Measurements from ENCODE around the gene MAP3K4. TPM values are rescaled to one million over a fixed set of nuclear protein-coding genes. Genes with fewer than 3 reads are reported as not detected.

Gene MAP3K4
- total RNA-seq, 1 experiment from 2014 or later, result 54.3 TPM

- H2BK20ac ChIP-seq (ENCODE audit: low read depth, low read length, poor library complexity, severe bottlenecking), result no peak overlapping the region
- no peak overlapping the region for H2BK5ac ChIP-seq (ENCODE audit: insufficient read length, low read length)
- H3K18ac ChIP-seq (ENCODE audit: insufficient read length, low read depth, low read length), result no peak overlapping the region
- no CpG with 5 or more reads among the region's 5 CpGs for WGBS (ENCODE audit: extremely low coverage, insufficient read length, low lambda C conversion rate)
- no peak overlapping the region for H3K4ac ChIP-seq (ENCODE audit: low read depth, low read length)
- H2AK5ac ChIP-seq (ENCODE audit: insufficient read length, low read length), result no peak overlapping the region
- H3K36me3 Mint-ChIP-seq (ENCODE audit: insufficient read depth in 1 of 3, low read depth in 3 of 3), result peaks cover 40 to 88% (median 76%) of the 10 kb centered on the region in 3 experiments; a peak in 6 of 7 replicates
- no peak for DNase-seq
- no peak overlapping the region for H3K23ac ChIP-seq (ENCODE audit: insufficient read length, low read depth, low read length)
- H3K9ac ChIP-seq (ENCODE audit: extremely low read depth, insufficient read length, low read length), result no peak overlapping the region
- no peak overlapping the region for H2BK12ac ChIP-seq (ENCODE audit: insufficient read length, low read depth, low read length)
- H3K9me3 Mint-ChIP-seq, result no peaks in the 10 kb centered on the region
- no peak overlapping the region for H3K14ac ChIP-seq (ENCODE audit: insufficient read depth, low read length)
- no peak overlapping the region for H3K4me2 ChIP-seq (ENCODE audit: insufficient read depth, insufficient read length, low read length)
- no peak overlapping the region for H2BK15ac ChIP-seq (ENCODE audit: low read depth, low read length)
- H3K27ac Mint-ChIP-seq, result no peak overlapping the region
- TF ChIP-seq, protein P1, sequence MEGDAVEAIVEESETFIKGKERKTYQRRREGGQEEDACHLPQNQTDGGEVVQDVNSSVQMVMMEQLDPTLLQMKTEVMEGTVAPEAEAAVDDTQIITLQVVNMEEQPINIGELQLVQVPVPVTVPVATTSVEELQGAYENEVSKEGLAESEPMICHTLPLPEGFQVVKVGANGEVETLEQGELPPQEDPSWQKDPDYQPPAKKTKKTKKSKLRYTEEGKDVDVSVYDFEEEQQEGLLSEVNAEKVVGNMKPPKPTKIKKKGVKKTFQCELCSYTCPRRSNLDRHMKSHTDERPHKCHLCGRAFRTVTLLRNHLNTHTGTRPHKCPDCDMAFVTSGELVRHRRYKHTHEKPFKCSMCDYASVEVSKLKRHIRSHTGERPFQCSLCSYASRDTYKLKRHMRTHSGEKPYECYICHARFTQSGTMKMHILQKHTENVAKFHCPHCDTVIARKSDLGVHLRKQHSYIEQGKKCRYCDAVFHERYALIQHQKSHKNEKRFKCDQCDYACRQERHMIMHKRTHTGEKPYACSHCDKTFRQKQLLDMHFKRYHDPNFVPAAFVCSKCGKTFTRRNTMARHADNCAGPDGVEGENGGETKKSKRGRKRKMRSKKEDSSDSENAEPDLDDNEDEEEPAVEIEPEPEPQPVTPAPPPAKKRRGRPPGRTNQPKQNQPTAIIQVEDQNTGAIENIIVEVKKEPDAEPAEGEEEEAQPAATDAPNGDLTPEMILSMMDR (conservative IDR thresholded peaks at IDR 0.05), result no peak
- H3K79me2 ChIP-seq (ENCODE audit: insufficient read depth, low read length), result no peaks in the 10 kb centered on the region
- H4K91ac ChIP-seq (ENCODE audit: insufficient read length, low read depth, low read length), result no peak overlapping the region
- no peak overlapping the region for H2BK120ac ChIP-seq (ENCODE audit: low read depth, low read length, poor library complexity, severe bottlenecking)
- H3T11ph ChIP-seq (ENCODE audit: low read length), result no peak overlapping the region
- no peaks in the 10 kb centered on the region for H3K27me3 Mint-ChIP-seq (ENCODE audit: low read depth)
- H3K9me3 ChIP-seq (ENCODE audit: control insufficient read depth, low read depth, low read length), result no peaks in the 10 kb centered on the region
- no peaks in the 10 kb centered on the region for H3K4me1 Mint-ChIP-seq
- no peaks in the 10 kb centered on the region for H3K4me1 ChIP-seq (ENCODE audit: insufficient read depth, low read length)
- no peaks in the 10 kb centered on the region for H3K79me1 ChIP-seq (ENCODE audit: insufficient read depth, low read depth, low read length, poor library complexity, severe bottlenecking)
- H4K8ac ChIP-seq (replicated peaks; ENCODE audit: insufficient read length, low read depth, low read length), result no peak overlapping the region
- no peaks in the 10 kb centered on the region for H4K20me1 ChIP-seq (ENCODE audit: control insufficient read depth, insufficient read depth, insufficient read length)
- H3K56ac ChIP-seq (ENCODE audit: insufficient read length, low read depth, low read length), result no peak overlapping the region
- no peak overlapping the region for H3K4me3 Mint-ChIP-seq
- no peaks in the 10 kb centered on the region for H3K27me3 ChIP-seq (ENCODE audit: insufficient read depth, low read length)
- H4K5ac ChIP-seq (ENCODE audit: insufficient read length, low read depth, low read length), result no peak overlapping the region
- no peak overlapping the region for H3K27ac ChIP-seq (ENCODE audit: insufficient read length, low read depth, low read length)
- H2AFZ ChIP-seq (ENCODE audit: low read length), result no peak overlapping the region
- no peaks in the 10 kb centered on the region for H3K23me2 ChIP-seq (ENCODE audit: insufficient read length, low read depth, low read length, poor library complexity, severe bottlenecking)
Measured at GRCh38 chr6:161108916-161109315, 117.3 kb downstream of the MAP3K4 start.
